Liver (tissue), 3 donors: ENCODE measurements around the gene COL11A2.

Experiments used
- CTCF ChIP-seq: fragments of 150-350 bp; IDR thresholded peaks from 2 replicates; pipeline ENCODE4 v1.5.1; 2017; ENCODE audit warnings: improper control_type of control experiment, low read depth, low read length; ENCODE audit not compliant: missing input control
- JUND ChIP-seq, 2 donors: IDR thresholded peaks; 2 replicates each; pipeline ENCODE4 v1.6.1; 2016; ENCODE audit warnings: antibody characterized with exemption in 2 of 2
- RAD21 ChIP-seq, 2 donors: IDR thresholded peaks; 2 replicates each; pipeline ENCODE4 v1.6.1; 2016; ENCODE audit warnings: antibody characterized with exemption in 2 of 2, mild to moderate bottlenecking in 2 of 2
- SP1 ChIP-seq: IDR thresholded peaks from 2 replicates; pipeline ENCODE4 v1.6.1; 2018; ENCODE audit warnings: antibody characterized with exemption, mild to moderate bottlenecking
- YY1 ChIP-seq: IDR thresholded peaks from 2 replicates; pipeline ENCODE4 v1.6.1; 2016; ENCODE audit warnings: antibody characterized with exemption, mild to moderate bottlenecking
- TF ChIP-seq, protein P1 (sequence below): IDR thresholded peaks from 2 replicates; pipeline ENCODE4 v1.6.1; 2016; ENCODE audit warnings: antibody characterized with exemption
- donor health status: healthy.
- donor health status: healthy.

DNA sequence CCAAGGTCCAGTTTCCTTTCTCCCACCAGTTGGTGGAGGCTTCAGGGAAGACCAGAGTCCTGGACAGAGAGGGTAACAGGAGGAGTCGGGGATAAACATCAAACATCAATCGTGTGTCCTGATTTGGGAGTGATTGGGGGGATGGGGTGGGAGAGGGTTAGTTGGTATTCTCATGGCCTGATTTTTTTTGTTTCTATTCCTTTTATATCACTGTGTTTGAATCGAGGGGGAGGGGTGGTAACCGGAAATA lies 11.8 kb upstream of the COL11A2 start:
- TF ChIP-seq CTCF (no peak), RAD21 (IDR thresholded peaks at IDR 0.05) (no peak), JUND (IDR thresholded peaks at IDR 0.05) (no peak), SP1 (no peak), YY1 (no peak)
- TF ChIP-seq, protein P1, sequence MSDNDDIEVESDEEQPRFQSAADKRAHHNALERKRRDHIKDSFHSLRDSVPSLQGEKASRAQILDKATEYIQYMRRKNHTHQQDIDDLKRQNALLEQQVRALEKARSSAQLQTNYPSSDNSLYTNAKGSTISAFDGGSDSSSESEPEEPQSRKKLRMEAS, result no peak
